Heart left ventricle (tissue), 16 donors: ENCODE measurements around the gene TMBIM6. TPM values are rescaled to one million over a fixed set of nuclear protein-coding genes. Genes with fewer than 3 reads are reported as not detected.

Experiments
- ATAC-seq, 4 donors: fragments of 200-7000 bp; cut with Tn5 transposase; one replicate each; pipeline ENCODE4 v1.9.1; 2020 to 2022; ENCODE audit warnings: moderate library complexity in 4 of 4, mild to moderate bottlenecking in 3 of 4, moderate number of reproducible peaks in 1 of 4
- DNase-seq, 5 donors: peaks; one replicate each; pipeline ENCODE4 v3.0.0-alpha.2; 2020
- H3K27ac ChIP-seq, 12 donors: fragments of 200-600 bp; sonication (generic) in 4 of 12; one replicate each; pipeline versions ENCODE4 v1.5.0 to v1.8.0; 2016 to 2022; ENCODE audit warnings: mild to moderate bottlenecking in 2 of 12
- H3K27me3 ChIP-seq, 9 donors: fragments of 200-600 bp; sonication (generic) in 2 of 9; one replicate each; pipeline versions ENCODE4 v1.5.1 to v1.8.0; 2016 to 2022; ENCODE audit warnings: mild to moderate bottlenecking in 3 of 9
- H3K36me3 ChIP-seq, 9 donors: fragments of 200-600 bp; sonication (generic) in 2 of 9; one replicate each; pipeline versions ENCODE4 v1.5.0 to v1.8.0; 2018 to 2022; ENCODE audit warnings: mild to moderate bottlenecking in 2 of 9
- H3K4me1 ChIP-seq, 12 donors: fragments of 200-600 bp; sonication (generic) in 4 of 12; one replicate each; pipeline versions ENCODE4 v1.5.0 to v1.8.0; 2016 to 2022; ENCODE audit warnings: mild to moderate bottlenecking in 3 of 12
- H3K4me3 ChIP-seq, 12 donors: fragments of 200-600 bp; sonication (generic) in 4 of 12; one replicate each; pipeline versions ENCODE4 v1.5.0 to v1.8.0; 2017 to 2022; ENCODE audit warnings: mild to moderate bottlenecking in 9 of 12, moderate library complexity in 4 of 12
- H3K9me3 ChIP-seq, 12 donors: fragments of 200-600 bp; sonication (generic) in 4 of 12; one replicate each; pipeline versions ENCODE4 v1.5.0 to v1.8.0; 2016 to 2022; ENCODE audit warnings: mild to moderate bottlenecking in 1 of 12
- CTCF ChIP-seq, 12 donors: fragments of 200-600 bp; sonication (generic) in 4 of 12; IDR thresholded peaks; one replicate each; pipeline versions ENCODE4 v1.5.0 to v1.8.0; 2018 to 2022; ENCODE audit warnings: antibody characterized with exemption in 12 of 12, mild to moderate bottlenecking in 5 of 12
- POLR2A ChIP-seq, 2 donors: fragments of 450-650 bp; IDR thresholded peaks; one replicate each; pipeline ENCODE4 v1.6.1; 2017; ENCODE audit warnings: antibody characterized with exemption in 2 of 2, mild to moderate bottlenecking in 2 of 2, moderate library complexity in 2 of 2
- WGBS, 4 donors: extraction: QIAGEN DNeasy Blood & Tissue Kit in 2 of 4; methylation state at CpG; one replicate each; pipeline versions ENCODE4 v1.1.5 to v1.1.7; 2013 to 2018; 5-methylcytosine and 5-hydroxymethylcytosine counted together
- intact Hi-C, 10 donors: fragments of 100-400 bp; cut with DNase I; formaldehyde crosslinking; loops; one replicate each; pipeline versions ENCODE4 v1.11.1 to v1.14.2; 2022
- polyA plus RNA-seq, 2 donors: library from polyadenylated mRNA; stranded (reverse); fragments of 200-250 nt; gene quantifications; one replicate each; pipeline ENCODE4 v1.2.3, GENCODE V29; 2013
- total RNA-seq, 9 donors: library from RNA; depleted of rRNA in 2 of 9; stranded (reverse); fragments of >200 nt in 2 of 9; fragmentation: NEBNext Ultra II Directional in 3 of 9; extraction: Animal tissue kit (Norgen Biotek cat#: 25700) in 3 of 9; gene quantifications; one replicate each; pipeline versions ENCODE4 v1.1.0 to v1.2.4, GENCODE V29; 2016 to 2023
- donor health status: ischemic (EF 13 %, LVEDD 7.1; RV severe dilation, severe dysfunction).
- donor health status: healthy with polysubstance abuse.
- donor health status: DM: no; HTN: yes; CAD: no.
- donor health status: DM: no; HTN: no; CAD: no.
- donor health status: ischemic (EF 25% LVEDD 6.9; RV normal size, moderate dysfunction).
- donor health status: ischemic (EF 25% LVEDD 5.7; RV mildly dilated, moderate dysfunction).
- donor health status: healthy.
- donor health status: DM: yes; HTN: yes; CAD: no.
- donor health status: ischemic (EF 35%, LVEDD 5.7; RV mildly dilated, moderate dysfunction).
- donor health status: nonischemic (EF 11% LVEDD 7.7; RV severe dilation, severe dysfunction).
- donor health status: DM: yes; HTN: yes; CAD: no.
- donor health status: PGD.
- donor health status: ischemic (EF 29% LVEDD 5.4; RV normal size, mild dysfunction).
- donor health status: nonischemic (EF 23%, LVEDD 6.1; RV moderate dilation, normal function).

TMBIM6 gene
- total and polyA plus RNA-seq, 11 donors, result 105 to 376 (median 252) TPM

- WGBS, 4 donors, result 80 to 89% (median 85%) methylated on average over 7 of the region's 7 CpGs
- H3K27me3 ChIP-seq, result no peaks in the 10 kb centered on the region
- no peak for TF ChIP-seq POLR2A (IDR thresholded peaks at IDR 0.05)
- no peak for TF ChIP-seq CTCF (IDR thresholded peaks at IDR 0.05)
- H3K9me3 ChIP-seq, result no peaks in the 10 kb centered on the region
- H3K4me3 ChIP-seq, result no peak overlapping the region
- intact Hi-C loops, result loop anchor here in 1 of 10 donors (10.0 kb wide), 1 partner anchor 157 kb away; the partner anchor contains the start of gene AQP2
- peaks cover 0 to 97% (median 77%) of the 10 kb centered on the region in 9 donors for H3K36me3 ChIP-seq
- peak overlapping the region in 1 of 12 donors; percentile 20 for H3K27ac ChIP-seq
- ATAC-seq, result no peak
- DNase-seq, result no peak
- peaks cover 0 to 22% (median 13%) of the 10 kb centered on the region in 12 donors for H3K4me1 ChIP-seq
These were observed 56.9 kb downstream of the TMBIM6 start for GRCh38 chr12:49798248-49798647.

DNA sequence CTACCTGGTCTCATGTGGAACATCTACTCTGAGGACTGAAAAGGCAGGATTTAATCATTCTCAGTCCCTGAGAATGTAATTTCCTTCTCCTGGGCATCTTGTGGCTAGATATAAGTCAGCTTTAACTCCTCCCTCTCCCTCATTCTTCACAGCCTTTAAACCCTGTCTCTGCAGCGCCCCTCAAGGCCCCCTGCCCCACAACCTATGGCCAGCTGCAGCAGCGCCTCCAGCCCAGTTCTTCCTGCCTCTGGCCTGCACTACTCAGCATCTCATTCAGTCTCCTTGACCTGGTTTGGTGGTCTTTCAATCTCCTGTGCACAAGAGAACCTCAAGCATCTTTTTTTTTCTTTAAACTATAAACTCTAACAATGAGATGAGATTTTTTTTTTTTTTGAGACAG lies 57.6 kb downstream of the TMBIM6 start:
- Histone ChIP-seq H3K27me3 (no peaks in the 10 kb centered on the region), H3K36me3 (peaks cover 0 to 97% (median 83%) of the 10 kb centered on the region in 9 donors), H3K9me3 (no peaks in the 10 kb centered on the region), H3K4me3 (no peak overlapping the region), H3K27ac (no peak overlapping the region), H3K4me1 (peaks cover 0 to 22% (median 13%) of the 10 kb centered on the region in 12 donors)
- intact Hi-C loops, result loop anchor here in 1 of 10 donors (10.0 kb wide), 1 partner anchor 156 kb away; the partner anchor contains the start of gene AQP2
- DNase-seq (no peak), ATAC-seq (no peak)
- TF ChIP-seq CTCF (IDR thresholded peaks at IDR 0.05), result no peak
- 92 to 96% (median 93%) methylated on average over 2 of the region's 2 CpGs for WGBS, 4 donors

DNA sequence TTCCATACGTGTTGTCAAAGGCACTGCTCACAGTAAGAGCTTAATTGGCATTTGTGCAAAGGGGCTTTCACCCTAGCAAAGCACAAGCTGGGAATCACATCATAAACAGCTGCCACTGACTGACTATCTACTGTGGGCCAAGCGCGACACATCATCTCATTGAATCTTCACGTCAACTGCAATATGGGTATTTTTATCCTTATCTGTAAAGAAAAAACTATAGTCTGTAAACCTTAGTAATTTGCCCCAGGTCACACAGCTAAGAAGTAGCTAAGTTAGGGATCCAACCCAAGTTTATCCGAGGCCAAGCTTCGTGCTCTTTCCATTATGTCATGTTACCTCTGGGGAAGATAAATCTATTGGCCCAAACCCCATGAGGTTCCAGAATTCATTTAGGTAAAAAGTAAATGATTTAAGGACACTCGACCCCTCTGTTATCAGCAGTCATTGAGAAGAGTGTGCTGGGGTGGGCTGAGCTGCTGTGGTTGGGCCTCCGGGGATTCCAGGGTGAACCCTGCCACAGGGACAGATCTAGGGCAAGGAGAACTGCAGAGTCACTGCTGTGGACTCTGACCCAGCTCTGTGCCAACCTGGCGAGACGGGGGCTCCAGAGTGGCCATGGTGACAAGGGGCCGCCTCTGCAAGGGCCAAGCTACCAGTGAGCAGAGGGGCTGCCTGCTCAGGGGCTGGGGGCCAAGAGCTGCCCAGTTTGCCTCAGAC lies 59.2 kb downstream of the TMBIM6 start:
- peaks cover 0 to 22% (median 13%) of the 10 kb centered on the region in 12 donors for H3K4me1 ChIP-seq
- peak overlapping the region in 11 of 12 donors; percentile 17 to 87 (median 69) for H3K27ac ChIP-seq
- no peak overlapping the region for H3K4me3 ChIP-seq
- H3K36me3 ChIP-seq, result peaks cover 3 to 100% (median 95%) of the 10 kb centered on the region in 9 donors
- ATAC-seq (peak; percentile 40 to 73 (median 61)), DNase-seq (no peak)
- H3K27me3 ChIP-seq, result no peaks in the 10 kb centered on the region
- no peaks in the 10 kb centered on the region for H3K9me3 ChIP-seq
- intact Hi-C loops, result loop anchor here in 1 of 10 donors (1.0 kb wide), 1 partner anchor 22 kb away; no protein-coding TSS in a partner anchor
- no peak for TF ChIP-seq CTCF (IDR thresholded peaks at IDR 0.05)
- no peak for TF ChIP-seq POLR2A (IDR thresholded peaks at IDR 0.05)
- WGBS, 4 donors, result 57 to 65% (median 63%) methylated on average over 8 to 11 of the region's 11 CpGs
